ENCODE measurements around the gene GAS6. TPM values are rescaled to one million over a fixed set of nuclear protein-coding genes. Genes with fewer than 3 reads are reported as not detected.

The GAS6 gene
- total and polyA plus RNA-seq, 2 donors (not counting 3 experiments of a cell fraction or from before 2014, with no cell fraction given): 69.2 to 109 TPM

DNA sequence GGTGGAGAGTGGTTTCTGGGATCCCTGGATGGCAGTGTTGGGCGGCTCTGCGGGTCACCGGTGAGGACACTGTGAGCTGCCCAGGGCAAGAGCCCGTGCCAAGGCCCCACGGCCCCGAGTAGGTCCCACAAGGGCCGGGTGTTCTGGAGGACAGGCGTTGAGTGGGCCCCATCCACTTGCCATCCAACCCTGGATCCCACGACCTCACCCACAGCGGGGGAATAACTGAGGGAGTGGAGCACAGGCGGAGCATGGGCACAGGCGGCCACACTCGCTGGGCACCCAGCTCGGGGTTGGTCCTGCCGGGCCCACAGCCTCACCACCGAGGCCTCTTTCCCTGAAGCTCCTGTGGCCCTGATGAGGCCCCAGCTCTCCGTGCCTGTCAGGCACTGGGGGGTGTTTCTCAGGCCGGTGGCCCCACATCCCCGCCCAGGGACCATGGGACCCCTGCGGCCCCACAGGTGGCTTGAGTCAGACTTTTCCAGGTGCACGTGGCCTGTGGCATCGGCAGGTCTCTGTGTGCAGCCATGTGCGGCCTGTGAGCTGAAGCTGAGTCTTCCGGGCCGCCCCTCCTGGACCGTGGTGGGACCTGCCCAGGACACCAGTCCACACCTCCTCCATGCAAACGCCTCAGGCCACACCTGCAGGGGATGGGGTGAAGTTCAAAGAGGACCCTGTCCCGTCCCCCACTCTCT is 88.3 kb downstream of the GAS6 start:
- FAIRE-seq (no peak), DNase-seq (ENCODE audit: low read depth, low spot score) (no peak)
- H3K36me3 ChIP-seq (ENCODE audit: control insufficient read depth in 2 of 2, extremely low read depth in 1 of 2, insufficient read depth in 2 of 2, low read length in 2 of 2): peaks cover 0 to 5% of the 10 kb centered on the region in 2 experiments

More for the DNA sequence above, 88.3 kb downstream of the GAS6 start:
- no peaks in the 10 kb centered on the region for H3K9me3 ChIP-seq (replicated peaks; ENCODE audit: control insufficient read depth, insufficient read depth, low read length)
- H3K79me2 ChIP-seq (ENCODE audit: control insufficient read depth, insufficient read depth, low read length): peaks cover 2% of the 10 kb centered on the region
- TF ChIP-seq GATA2 (IDR thresholded peaks at IDR 0.05; ENCODE audit: insufficient read depth, insufficient read length, low read depth, low read length) (no peak), POLR2AphosphoS5 (IDR thresholded peaks at IDR 0.05; ENCODE audit: insufficient read depth, low read depth, low read length) (no peak), MAX (IDR thresholded peaks at IDR 0.05; ENCODE audit: insufficient read depth, insufficient read length) (no peak), EZH2 (IDR thresholded peaks at IDR 0.05; ENCODE audit: borderline replicate concordance, low read depth, low read length, severe bottlenecking) (no peak), POLR2A (IDR thresholded peaks at IDR 0.05; ENCODE audit: low read depth, low read length) (no peak), FOS (IDR thresholded peaks at IDR 0.05; ENCODE audit: borderline replicate concordance, insufficient read depth, low read length) (no peak), MYC (IDR thresholded peaks at IDR 0.05; ENCODE audit: low read depth, low read length) (no peak), JUN (IDR thresholded peaks at IDR 0.05; ENCODE audit: borderline replicate concordance, insufficient read depth, insufficient read length, low read depth) (no peak)
- TF ChIP-seq, protein P1, sequence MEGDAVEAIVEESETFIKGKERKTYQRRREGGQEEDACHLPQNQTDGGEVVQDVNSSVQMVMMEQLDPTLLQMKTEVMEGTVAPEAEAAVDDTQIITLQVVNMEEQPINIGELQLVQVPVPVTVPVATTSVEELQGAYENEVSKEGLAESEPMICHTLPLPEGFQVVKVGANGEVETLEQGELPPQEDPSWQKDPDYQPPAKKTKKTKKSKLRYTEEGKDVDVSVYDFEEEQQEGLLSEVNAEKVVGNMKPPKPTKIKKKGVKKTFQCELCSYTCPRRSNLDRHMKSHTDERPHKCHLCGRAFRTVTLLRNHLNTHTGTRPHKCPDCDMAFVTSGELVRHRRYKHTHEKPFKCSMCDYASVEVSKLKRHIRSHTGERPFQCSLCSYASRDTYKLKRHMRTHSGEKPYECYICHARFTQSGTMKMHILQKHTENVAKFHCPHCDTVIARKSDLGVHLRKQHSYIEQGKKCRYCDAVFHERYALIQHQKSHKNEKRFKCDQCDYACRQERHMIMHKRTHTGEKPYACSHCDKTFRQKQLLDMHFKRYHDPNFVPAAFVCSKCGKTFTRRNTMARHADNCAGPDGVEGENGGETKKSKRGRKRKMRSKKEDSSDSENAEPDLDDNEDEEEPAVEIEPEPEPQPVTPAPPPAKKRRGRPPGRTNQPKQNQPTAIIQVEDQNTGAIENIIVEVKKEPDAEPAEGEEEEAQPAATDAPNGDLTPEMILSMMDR (IDR thresholded peaks at IDR 0.05; ENCODE audit: extremely low read depth in 1 of 2, insufficient read depth in 1 of 2, low read depth in 1 of 2, low read length in 2 of 2): no peak
- intact Hi-C loops (cut with micrococcal nuclease): no loop called here
- POLR2A ChIA-PET: no interaction called here
- dilution Hi-C loops (cut with MboI; ENCODE audit: extremely low pct_ligation_motif_present, low sequenced_read_pairs): no loop called here
- no peak overlapping the region for H3K9ac ChIP-seq (replicated peaks; ENCODE audit: extremely low read depth, insufficient read depth, low read length)
- no peak overlapping the region for H2AFZ ChIP-seq (ENCODE audit: low read depth, low read length)
- no peak overlapping the region for H3K4me3 ChIP-seq (replicated peaks in 1 of 3; ENCODE audit: insufficient read depth in 1 of 3, low read depth in 1 of 3, low read length in 3 of 3)
- peaks cover 39% of the 10 kb centered on the region for H3K4me1 ChIP-seq (ENCODE audit: control insufficient read depth, extremely low read depth, insufficient read depth, low read length)
- no peaks in the 10 kb centered on the region for H4K20me1 ChIP-seq (replicated peaks; ENCODE audit: control insufficient read depth, extremely low read depth, insufficient read depth, low read length)
- no peak overlapping the region for H3K4me2 ChIP-seq (ENCODE audit: insufficient read depth, low read length)
- H3K27ac ChIP-seq (ENCODE audit: insufficient read depth, low read depth, low read length): no peak overlapping the region
- BruUV-seq (replicated peaks): no TSS peak
- H3K9me1 ChIP-seq (replicated peaks; ENCODE audit: control insufficient read depth, extremely low read depth, insufficient read depth, low read length): no peaks in the 10 kb centered on the region
- CTCF ChIA-PET: no interaction called here
- H3K27me3 ChIP-seq (ENCODE audit: control insufficient read depth in 2 of 2, insufficient read depth in 2 of 2, low read length in 2 of 2): no peaks in the 10 kb centered on the region

Measured in endothelial cell of umbilical vein (primary cell).